ENCODE results near the gene ENTHD1.

Gene ENTHD1

GRCh38 chr22:39729141-39729934, 164.2 kb downstream of the ENTHD1 start:
- Histone ChIP-seq H3K9ac (ENCODE audit: low read length) (no peak overlapping the region), H3K4me3 (ENCODE audit: low read length) (no peak overlapping the region), H3K27ac (ENCODE audit: low read length) (no peak overlapping the region), H3K4me1 (ENCODE audit: low read length) (no peaks in the 10 kb centered on the region), H3K27me3 (ENCODE audit: low read depth, low read length) (peaks cover 36% of the 10 kb centered on the region), H3K9me3 (ENCODE audit: insufficient read depth, low read length) (no peaks in the 10 kb centered on the region), H4K20me1 (ENCODE audit: insufficient read depth, low read length) (no peaks in the 10 kb centered on the region), H3K36me3 (replicated peaks; ENCODE audit: low read depth, low read length) (no peaks in the 10 kb centered on the region), H2AFZ (ENCODE audit: low read depth, low read length) (no peak overlapping the region), H3K79me2 (ENCODE audit: low read length) (no peaks in the 10 kb centered on the region), H3K4me2 (ENCODE audit: low read length) (no peak overlapping the region)
- TF ChIP-seq EZH2phosphoT487 (IDR thresholded peaks at IDR 0.05; ENCODE audit: low read depth) (no peak), CTCF (IDR thresholded peaks at IDR 0.05; ENCODE audit: low read depth, low read length) (no peak)

GRCh38 chr22:39728236-39728860, 165.2 kb downstream of the ENTHD1 start:
- TF ChIP-seq EZH2phosphoT487 (IDR thresholded peaks at IDR 0.05; ENCODE audit: low read depth) (no peak), CTCF (IDR thresholded peaks at IDR 0.05; ENCODE audit: low read depth, low read length) (no peak)
- peaks cover 36% of the 10 kb centered on the region for H3K27me3 ChIP-seq (ENCODE audit: low read depth, low read length)
- no peak overlapping the region for H3K27ac ChIP-seq (ENCODE audit: low read length)
- no peak overlapping the region for H2AFZ ChIP-seq (ENCODE audit: low read depth, low read length)
- H3K9ac ChIP-seq (ENCODE audit: low read length) = no peak overlapping the region
- H3K4me2 ChIP-seq (ENCODE audit: low read length) = no peak overlapping the region
- no peaks in the 10 kb centered on the region for H3K4me1 ChIP-seq (ENCODE audit: low read length)
- H3K9me3 ChIP-seq (ENCODE audit: insufficient read depth, low read length) = no peaks in the 10 kb centered on the region
- H3K79me2 ChIP-seq (ENCODE audit: low read length) = no peaks in the 10 kb centered on the region
- H4K20me1 ChIP-seq (ENCODE audit: insufficient read depth, low read length) = no peaks in the 10 kb centered on the region
- H3K4me3 ChIP-seq (ENCODE audit: low read length) = no peak overlapping the region
- H3K36me3 ChIP-seq (replicated peaks; ENCODE audit: low read depth, low read length) = no peaks in the 10 kb centered on the region

- Histone ChIP-seq H3K27ac (ENCODE audit: low read length) (no peak overlapping the region), H3K4me3 (ENCODE audit: low read length) (no peak overlapping the region), H3K4me2 (ENCODE audit: low read length) (no peak overlapping the region), H2AFZ (ENCODE audit: low read depth, low read length) (no peak overlapping the region), H3K4me1 (ENCODE audit: low read length) (no peaks in the 10 kb centered on the region), H3K36me3 (replicated peaks; ENCODE audit: low read depth, low read length) (no peaks in the 10 kb centered on the region), H4K20me1 (ENCODE audit: insufficient read depth, low read length) (no peaks in the 10 kb centered on the region), H3K9ac (ENCODE audit: low read length) (no peak overlapping the region), H3K79me2 (ENCODE audit: low read length) (no peaks in the 10 kb centered on the region), H3K9me3 (ENCODE audit: insufficient read depth, low read length) (no peaks in the 10 kb centered on the region), H3K27me3 (ENCODE audit: low read depth, low read length) (peaks cover 30% of the 10 kb centered on the region)
- no peak for TF ChIP-seq EZH2phosphoT487 (IDR thresholded peaks at IDR 0.05; ENCODE audit: low read depth)
- no peak for TF ChIP-seq CTCF (IDR thresholded peaks at IDR 0.05; ENCODE audit: low read depth, low read length)
Measured at GRCh38 chr22:39727541-39727940, 166.0 kb downstream of the ENTHD1 start.

- H3K4me1 ChIP-seq (ENCODE audit: low read length) = no peaks in the 10 kb centered on the region
- H3K27me3 ChIP-seq (ENCODE audit: low read depth, low read length) = peaks cover 36% of the 10 kb centered on the region
- no peaks in the 10 kb centered on the region for H3K9me3 ChIP-seq (ENCODE audit: insufficient read depth, low read length)
- no peak overlapping the region for H3K9ac ChIP-seq (ENCODE audit: low read length)
- TF ChIP-seq CTCF (IDR thresholded peaks at IDR 0.05; ENCODE audit: low read depth, low read length) (no peak), EZH2phosphoT487 (IDR thresholded peaks at IDR 0.05; ENCODE audit: low read depth) (no peak)
- no peak overlapping the region for H3K4me2 ChIP-seq (ENCODE audit: low read length)
- H2AFZ ChIP-seq (ENCODE audit: low read depth, low read length) = no peak overlapping the region
- no peaks in the 10 kb centered on the region for H4K20me1 ChIP-seq (ENCODE audit: insufficient read depth, low read length)
- H3K27ac ChIP-seq (ENCODE audit: low read length) = no peak overlapping the region
- no peaks in the 10 kb centered on the region for H3K79me2 ChIP-seq (ENCODE audit: low read length)
- H3K4me3 ChIP-seq (ENCODE audit: low read length) = no peak overlapping the region
- no peaks in the 10 kb centered on the region for H3K36me3 ChIP-seq (replicated peaks; ENCODE audit: low read depth, low read length)
Measured at GRCh38 chr22:39725351-39726035, 168.1 kb downstream of the ENTHD1 start.

Measured in OCI-LY3 (cell line).